ENCODE data around the gene CRELD1.

Gene CRELD1

DNA sequence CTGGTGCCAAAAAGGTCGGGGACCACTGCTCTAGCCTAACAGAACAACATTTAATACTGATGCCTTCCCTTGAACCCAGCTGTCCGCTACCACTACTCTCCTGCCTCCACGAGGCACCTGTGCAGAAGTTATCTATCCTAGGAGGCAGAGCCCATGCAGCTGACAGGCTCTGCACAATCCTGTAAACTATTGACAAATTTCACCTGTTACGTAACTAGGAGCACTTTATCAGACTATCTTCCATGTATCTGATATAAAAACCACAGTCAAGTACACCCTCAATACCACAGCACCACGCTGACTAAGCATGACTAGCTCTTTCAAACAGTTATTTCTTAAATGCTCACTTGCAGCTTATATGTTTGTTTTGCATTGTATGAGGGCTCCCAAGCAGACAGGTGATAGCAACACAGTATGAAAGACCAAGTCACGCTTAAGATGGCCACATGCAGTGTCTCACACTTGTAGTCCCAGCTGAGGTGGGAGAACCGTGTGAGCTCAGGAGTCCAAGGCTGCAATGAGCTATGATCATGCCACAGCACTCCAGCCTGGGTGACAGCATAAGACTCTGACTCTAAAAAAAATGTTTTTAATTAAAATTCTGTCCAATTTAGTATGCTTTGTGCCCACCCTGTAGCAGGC is 21.2 kb upstream of the CRELD1 start:
- peaks cover 0 to 24% (median 16%) of the 10 kb centered on the region in 11 experiments; a peak in 17 of 22 replicates for H3K27me3 ChIP-seq
- no peaks in the 10 kb centered on the region for H3K9me3 ChIP-seq (replicated peaks in 1 of 11)
- peaks cover 32 to 59% (median 46%) of the 10 kb centered on the region in 10 experiments for H3K4me1 ChIP-seq
- H3K27ac ChIP-seq, result no peak overlapping the region
- no peak overlapping the region for H3K9ac ChIP-seq
- peak overlapping the region in 7 of 11 experiments; percentile 4 to 75 (median 45); a peak in 10 of 22 replicates for H3K4me2 ChIP-seq
- H3K4me3 ChIP-seq, result no peak overlapping the region
- no peaks in the 10 kb centered on the region for H3K36me3 ChIP-seq
- no peaks in the 10 kb centered on the region for H4K20me1 ChIP-seq
- peak in 3 of 11 experiments; percentile 12 to 26 (median 13); a peak in 1 of 22 replicates for TF ChIP-seq Cebpa-rat (IDR thresholded peaks at IDR 0.05)

GRCh38 chr3:9913601-9914000 is 20.0 kb upstream of the CRELD1 start:
- Histone ChIP-seq H3K4me2 (peak overlapping the region in 7 of 11 experiments; percentile 31 to 100 (median 99); a peak in 8 of 22 replicates), H4K20me1 (no peaks in the 10 kb centered on the region), H3K9ac (no peak overlapping the region), H3K4me1 (peaks cover 38 to 63% (median 48%) of the 10 kb centered on the region in 10 experiments), H3K36me3 (no peaks in the 10 kb centered on the region), H3K27me3 (peaks cover 0 to 24% (median 16%) of the 10 kb centered on the region in 11 experiments; a peak in 17 of 22 replicates), H3K4me3 (no peak overlapping the region), H3K27ac (no peak overlapping the region), H3K9me3 (replicated peaks in 1 of 11) (no peaks in the 10 kb centered on the region)
- no peak for TF ChIP-seq Cebpa-rat (IDR thresholded peaks at IDR 0.05)

- Histone ChIP-seq H4K20me1 (no peaks in the 10 kb centered on the region), H3K36me3 (no peaks in the 10 kb centered on the region), H3K9ac (no peak overlapping the region), H3K4me3 (no peak overlapping the region), H3K27me3 (peaks cover 0 to 24% (median 16%) of the 10 kb centered on the region in 11 experiments; a peak in 17 of 22 replicates), H3K9me3 (replicated peaks in 1 of 11) (no peaks in the 10 kb centered on the region), H3K4me2 (peak overlapping the region in 10 of 11 experiments; percentile 90 to 100 (median 99); a peak in 17 of 22 replicates), H3K27ac (no peak overlapping the region), H3K4me1 (peaks cover 38 to 63% (median 48%) of the 10 kb centered on the region in 10 experiments)
- no peak for TF ChIP-seq Cebpa-rat (IDR thresholded peaks at IDR 0.05)
These were observed 19.6 kb upstream of the CRELD1 start for GRCh38 chr3:9914011-9914410.

DNA sequence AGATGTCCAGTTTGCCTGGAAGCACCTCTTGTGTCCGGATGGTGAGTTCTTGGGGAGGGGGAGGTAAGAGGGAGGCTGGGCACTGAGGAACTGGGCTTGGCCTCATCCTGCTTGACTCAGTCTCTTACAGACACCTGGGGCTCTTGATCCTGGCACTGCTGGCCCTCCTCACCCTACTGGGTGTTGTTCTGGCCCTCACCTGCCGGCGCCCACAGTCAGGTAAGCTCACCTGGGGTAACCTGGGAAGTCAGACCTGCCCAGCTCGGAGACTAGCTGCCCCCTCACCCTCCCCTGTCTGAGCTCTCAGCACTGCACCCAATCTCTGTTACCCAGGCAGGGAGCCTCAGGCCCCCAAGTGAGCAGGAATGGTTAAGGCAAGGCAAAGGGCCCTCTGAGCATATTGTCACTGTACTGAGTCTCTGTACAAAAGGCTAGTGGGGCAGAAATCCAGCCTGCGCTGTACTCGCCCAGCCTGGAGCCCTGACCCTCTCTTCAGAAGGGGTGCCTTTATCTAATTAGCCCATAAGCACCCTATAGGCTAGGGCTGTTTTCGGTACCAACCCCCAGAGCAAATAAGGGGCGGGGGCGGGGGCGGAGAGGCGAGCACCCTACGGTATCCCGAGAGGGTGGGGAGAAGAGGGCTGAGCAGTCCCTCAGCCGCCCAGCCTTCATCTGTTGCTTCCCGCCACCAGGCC is 18.9 kb upstream of the CRELD1 start:
- Histone ChIP-seq H3K27me3 (peaks cover 0 to 24% (median 16%) of the 10 kb centered on the region in 11 experiments; a peak in 17 of 22 replicates), H3K36me3 (no peaks in the 10 kb centered on the region), H3K4me2 (peak overlapping the region; percentile 90 to 100 (median 99)), H3K9ac (peak overlapping the region; percentile 69 to 82 (median 78); a peak in 21 of 22 replicates), H3K27ac (peak overlapping the region in 8 of 11 experiments; percentile 54 to 78 (median 66); a peak in 14 of 22 replicates), H3K9me3 (replicated peaks in 1 of 11) (no peaks in the 10 kb centered on the region), H3K4me1 (peaks cover 38 to 63% (median 48%) of the 10 kb centered on the region in 10 experiments), H4K20me1 (no peaks in the 10 kb centered on the region), H3K4me3 (peak overlapping the region; percentile 55 to 77 (median 64))
- no peak for TF ChIP-seq Cebpa-rat (IDR thresholded peaks at IDR 0.05)

GRCh38 chr3:9915254-9916141 is 18.1 kb upstream of the CRELD1 start:
- peak overlapping the region; percentile 69 to 82 (median 78) for H3K9ac ChIP-seq
- peaks cover 38 to 63% (median 48%) of the 10 kb centered on the region in 10 experiments for H3K4me1 ChIP-seq
- H3K9me3 ChIP-seq (replicated peaks in 1 of 11), result no peaks in the 10 kb centered on the region
- peak overlapping the region; percentile 12 to 78 (median 62); a peak in 20 of 22 replicates for H3K27ac ChIP-seq
- peak overlapping the region; percentile 90 to 100 (median 99) for H3K4me2 ChIP-seq
- no peaks in the 10 kb centered on the region for H4K20me1 ChIP-seq
- H3K36me3 ChIP-seq, result no peaks in the 10 kb centered on the region; a peak in 1 of 22 replicates
- TF ChIP-seq Cebpa-rat (IDR thresholded peaks at IDR 0.05), result no peak
- peaks cover 0 to 24% (median 16%) of the 10 kb centered on the region in 11 experiments; a peak in 17 of 22 replicates for H3K27me3 ChIP-seq
- H3K4me3 ChIP-seq, result peak overlapping the region; percentile 55 to 77 (median 64)

- no peaks in the 10 kb centered on the region for H3K9me3 ChIP-seq (replicated peaks in 1 of 11)
- H3K36me3 ChIP-seq, result no peaks in the 10 kb centered on the region; a peak in 1 of 22 replicates
- H3K27me3 ChIP-seq, result peaks cover 0 to 24% (median 16%) of the 10 kb centered on the region in 11 experiments; a peak in 17 of 22 replicates
- peak overlapping the region in 10 of 11 experiments; percentile 31 to 70 (median 62); a peak in 16 of 22 replicates for H3K9ac ChIP-seq
- peak overlapping the region in 6 of 11 experiments; percentile 30 to 62 (median 48); a peak in 6 of 22 replicates for H3K27ac ChIP-seq
- no peak for TF ChIP-seq Cebpa-rat (IDR thresholded peaks at IDR 0.05)
- H3K4me1 ChIP-seq, result peaks cover 38 to 61% (median 48%) of the 10 kb centered on the region in 10 experiments
- no peaks in the 10 kb centered on the region for H4K20me1 ChIP-seq
- H3K4me3 ChIP-seq, result peak overlapping the region; percentile 21 to 54 (median 43); a peak in 17 of 20 replicates
- H3K4me2 ChIP-seq, result peak overlapping the region; percentile 78 to 100 (median 99)
These were observed 17.3 kb upstream of the CRELD1 start for GRCh38 chr3:9916346-9916733.

- Histone ChIP-seq H3K4me1 (peaks cover 38 to 55% (median 43%) of the 10 kb centered on the region in 10 experiments), H3K4me2 (peak within 1 kb of the TSS; percentile 90 to 100 (median 99)), H3K27ac (peak within 1 kb of the TSS; percentile 14 to 78 (median 60); a peak in 18 of 22 replicates), H4K20me1 (no peaks in the 10 kb centered on the region), H3K9ac (peak within 1 kb of the TSS; percentile 51 to 82 (median 78)), H3K36me3 (no peaks in the 10 kb centered on the region; a peak in 1 of 22 replicates), H3K9me3 (replicated peaks in 1 of 11) (no peaks in the 10 kb centered on the region), H3K4me3 (peak within 1 kb of the TSS; percentile 55 to 77 (median 64)), H3K27me3 (peaks cover 0 to 24% (median 16%) of the 10 kb centered on the region in 11 experiments; a peak in 17 of 22 replicates)
- no peak for TF ChIP-seq Cebpa-rat (IDR thresholded peaks at IDR 0.05)
These were observed 16.6 kb upstream of the CRELD1 start, which contains the start of gene IL17RC for GRCh38 chr3:9916734-9917680. Gene IL17RC, plus strand, starts transcription at chr3:9917098. Its CDS starts 218 bp downstream, at chr3:9917316.

Data from BLaER1 treated with 17β-estradiol and CSF1 and Interleukin-3, amounts not matched to agents 10 nM and 100 nM (cell line).